Measurements from ENCODE around the gene EXO1.
"Not testable (repeated sequence)": the region's sequence is repeated elsewhere in the genome, so short reads cannot be mapped to it uniquely, and the experiment has no call there.

DNA sequence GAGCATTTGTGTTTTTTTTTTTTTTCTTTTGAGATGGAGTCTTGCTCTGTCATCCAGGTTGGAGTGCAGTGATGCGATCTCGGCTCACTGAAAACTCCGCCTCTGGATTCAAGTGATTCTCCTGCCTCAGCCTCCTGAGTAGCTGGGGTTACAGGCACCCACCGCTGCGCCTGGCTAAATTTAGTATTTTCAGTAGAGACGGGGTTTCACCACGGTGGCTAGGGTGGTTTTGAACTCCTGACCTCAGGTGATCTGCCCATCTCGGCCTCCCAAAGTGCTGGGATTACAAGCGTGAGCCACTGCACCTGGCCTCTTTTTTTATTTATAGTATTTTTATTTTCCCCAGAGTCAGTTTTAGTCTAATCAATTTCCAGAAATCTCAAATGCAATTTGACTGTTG is 21.4 kb upstream of the EXO1 start:
- TF ChIP-seq CTCF (conservative IDR thresholded peaks at IDR 0.05; ENCODE audit: low read length); EZH2phosphoT487 (IDR thresholded peaks at IDR 0.05; ENCODE audit: borderline replicate concordance): not testable (repeated sequence)

Data from Loucy (cell line).